NCI-H2227 treated with DMSO at 0.1 percent for 48 hours (cell line): ENCODE results near the gene FAM117B.
"Not testable (repeated sequence)": the region's sequence is repeated elsewhere in the genome, so short reads cannot be mapped to it uniquely, and the experiment has no call there.

Source experiments
- DNase-seq: peaks from one replicate; lab custom pipeline; 2025; lab: John Stamatoyannopoulos, UW

FAM117B gene

GRCh38 chr2:202703091-202703490 lies 68.3 kb downstream of the FAM117B start:
- no peak for DNase-seq

- no peak for DNase-seq
Observed at GRCh38 chr2:202704248-202704647, 69.5 kb downstream of the FAM117B start.

GRCh38 chr2:202705446-202706020 lies 70.8 kb downstream of the FAM117B start:
- no peak for DNase-seq

- not testable (repeated sequence) for DNase-seq
Observed at GRCh38 chr2:202714971-202715935, 80.5 kb downstream of the FAM117B start.

DNA sequence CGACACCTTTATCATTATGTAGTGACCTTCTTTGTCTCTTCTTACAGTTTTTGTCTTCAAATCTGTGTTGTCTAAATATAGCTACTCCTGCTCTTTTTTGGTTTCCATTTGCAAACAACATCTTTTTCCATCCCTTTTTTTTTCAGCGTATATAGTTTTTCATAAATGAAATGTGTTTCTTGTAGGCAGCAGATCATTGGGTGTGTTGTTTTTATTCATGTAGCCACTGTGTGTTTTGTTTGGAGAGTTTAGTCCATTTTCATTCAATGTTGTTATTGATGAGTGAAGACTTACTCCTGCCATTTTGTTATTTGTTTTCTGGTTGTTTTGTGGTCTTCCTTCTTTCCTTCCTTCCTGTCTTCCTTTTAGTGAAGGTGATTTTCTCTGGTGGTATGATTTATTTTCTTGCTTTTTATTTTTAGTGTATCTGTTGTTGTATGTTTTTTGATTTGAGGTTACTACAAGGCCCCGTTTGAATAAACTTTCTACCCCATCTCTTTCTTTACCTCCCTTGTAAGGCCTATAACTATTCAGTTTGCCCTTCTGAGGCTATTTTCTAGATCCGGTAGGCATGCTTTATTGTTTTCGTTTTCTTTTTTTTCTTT lies 81.4 kb downstream of the FAM117B start:
- no peak for DNase-seq

DNA sequence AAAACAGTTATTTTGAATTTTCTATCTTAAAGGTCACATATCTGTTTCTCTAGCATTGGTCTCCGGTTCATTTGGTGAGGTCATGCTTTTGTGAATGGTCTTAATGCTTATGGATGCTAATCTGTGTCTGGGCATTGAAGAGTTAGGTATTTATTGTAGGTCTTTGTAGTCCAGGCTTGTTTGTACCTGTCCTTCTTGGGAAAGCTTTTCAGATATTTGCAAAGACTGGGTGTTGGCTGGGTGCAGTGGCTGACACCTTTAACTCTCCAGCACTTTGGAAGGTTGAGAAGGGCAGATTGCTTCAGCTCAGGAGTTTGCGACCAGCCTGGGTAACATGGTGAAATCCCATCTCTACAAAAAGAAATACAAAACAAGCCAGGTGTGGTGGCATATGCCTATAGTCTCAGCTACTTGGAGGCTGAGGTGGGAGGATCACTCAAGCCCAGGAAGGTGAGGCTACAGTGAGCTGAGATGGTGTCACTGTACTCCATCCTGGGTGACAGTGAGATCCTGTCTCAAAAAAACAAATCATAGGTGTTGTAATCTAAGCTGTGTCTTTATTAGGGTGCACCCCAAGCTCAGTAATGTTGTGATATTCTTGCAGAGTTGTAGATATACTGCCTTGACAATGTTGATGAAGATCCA lies 82.3 kb downstream of the FAM117B start:
- no peak for DNase-seq

DNA sequence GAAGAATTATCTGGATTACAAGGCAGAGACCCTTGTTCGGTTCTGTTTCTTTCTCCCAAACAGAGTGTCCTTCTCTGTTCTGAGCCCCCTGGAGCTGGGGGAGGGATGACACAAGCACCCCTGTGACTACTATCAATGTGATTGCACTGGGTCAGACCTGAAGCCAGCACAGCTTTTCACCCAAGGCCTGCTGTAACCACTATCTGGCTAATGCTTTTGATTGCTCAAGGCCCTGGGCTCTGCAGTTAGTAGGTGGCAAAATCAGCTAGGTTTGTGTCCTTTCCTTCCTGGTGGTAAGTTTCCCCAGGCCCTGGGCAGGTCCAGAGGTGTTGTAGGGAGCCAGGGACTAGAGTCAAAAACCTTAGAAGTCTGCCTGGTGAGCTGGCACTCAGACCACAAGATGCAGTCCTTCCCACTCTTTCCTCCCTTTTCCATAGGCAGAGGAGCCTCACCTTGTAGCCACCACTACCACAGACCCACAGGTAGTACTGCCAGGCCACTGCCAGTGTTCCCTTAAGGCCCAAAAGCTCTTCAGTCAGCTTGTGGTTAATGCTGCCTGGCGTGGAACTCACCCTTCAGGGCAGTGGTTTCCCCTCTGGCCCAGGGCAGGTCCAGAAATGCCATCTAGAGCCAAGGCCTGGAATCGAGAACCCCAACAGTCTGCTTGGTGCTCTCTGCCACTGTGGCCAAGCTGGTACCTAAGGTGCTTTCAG lies 83.0 kb downstream of the FAM117B start:
- no peak for DNase-seq

DNA sequence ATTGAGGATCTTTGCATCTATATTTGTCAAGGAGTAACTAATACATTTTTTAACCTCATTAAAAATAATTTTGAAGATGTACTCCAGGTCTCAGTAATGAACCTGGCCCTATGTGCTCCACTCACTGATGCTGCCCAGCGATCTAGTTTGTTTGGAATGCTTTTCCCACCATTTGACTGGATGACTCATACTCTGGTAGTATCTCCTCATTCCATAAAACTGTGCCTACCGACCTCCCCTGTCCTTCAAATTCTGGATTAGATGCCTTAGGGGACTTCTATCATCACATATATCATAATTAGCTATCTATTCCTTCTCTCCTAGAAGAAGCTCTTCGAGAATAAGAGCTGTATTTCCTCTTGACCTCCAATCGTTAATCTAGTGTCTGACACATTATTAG lies 83.8 kb downstream of the FAM117B start:
- no peak for DNase-seq

DNA sequence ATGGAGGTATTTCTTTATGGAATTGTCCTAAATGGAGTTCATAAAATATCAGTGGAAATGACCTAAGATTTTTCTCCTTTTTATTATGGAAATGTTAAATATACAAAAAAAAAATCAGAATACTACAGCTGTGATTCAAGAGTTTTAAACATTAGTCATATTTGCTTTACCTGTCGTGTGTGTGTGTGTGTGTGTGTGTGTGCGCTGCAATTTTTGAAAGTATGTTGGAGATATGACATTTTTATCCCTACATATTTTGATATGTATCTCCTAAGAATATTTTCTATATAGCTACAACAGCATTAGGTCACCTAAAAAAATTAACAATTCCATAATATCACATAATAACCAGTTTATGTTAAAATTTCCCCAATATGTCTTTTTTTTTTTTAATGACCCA lies 85.5 kb downstream of the FAM117B start:
- DNase-seq: no peak

DNA sequence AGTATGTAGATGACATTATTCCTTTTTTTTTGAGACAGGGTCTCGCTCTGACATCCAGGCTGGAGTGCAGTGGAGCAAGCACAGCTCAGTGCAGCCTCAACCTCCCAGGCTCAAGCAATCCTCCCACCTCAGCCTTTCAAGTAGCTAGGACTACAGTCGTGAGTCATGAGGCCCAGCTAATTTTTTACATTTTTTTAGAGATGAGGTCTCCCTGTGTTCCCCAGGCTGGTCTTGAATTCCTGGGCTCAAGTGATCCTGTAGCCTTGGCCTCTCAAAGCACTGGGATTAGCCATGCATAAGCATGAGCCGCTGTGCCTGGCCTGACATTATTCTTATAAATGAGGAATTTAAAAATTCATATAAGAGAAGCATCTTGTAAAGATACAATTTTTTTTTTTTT lies 86.9 kb downstream of the FAM117B start:
- DNase-seq: no peak

DNA sequence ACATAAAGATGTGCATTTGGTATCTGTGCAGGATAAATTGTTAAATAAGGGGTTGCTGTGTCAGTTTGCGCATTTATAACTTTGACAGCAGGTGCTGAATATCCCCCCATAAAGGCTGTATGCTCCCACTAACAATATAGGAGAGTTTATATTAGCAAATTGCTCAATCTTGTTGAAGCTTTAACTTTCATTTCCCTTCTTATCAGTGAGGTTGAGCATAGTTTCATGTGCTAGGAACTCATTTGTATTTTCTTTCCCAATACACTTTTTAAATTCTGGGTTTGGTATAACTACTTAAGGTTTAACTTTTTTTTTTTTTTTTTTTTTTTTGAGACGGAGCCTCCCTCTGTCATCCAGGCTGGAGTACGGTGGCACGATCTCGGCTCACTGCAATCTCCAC lies 89.0 kb downstream of the FAM117B start:
- no peak for DNase-seq

DNA sequence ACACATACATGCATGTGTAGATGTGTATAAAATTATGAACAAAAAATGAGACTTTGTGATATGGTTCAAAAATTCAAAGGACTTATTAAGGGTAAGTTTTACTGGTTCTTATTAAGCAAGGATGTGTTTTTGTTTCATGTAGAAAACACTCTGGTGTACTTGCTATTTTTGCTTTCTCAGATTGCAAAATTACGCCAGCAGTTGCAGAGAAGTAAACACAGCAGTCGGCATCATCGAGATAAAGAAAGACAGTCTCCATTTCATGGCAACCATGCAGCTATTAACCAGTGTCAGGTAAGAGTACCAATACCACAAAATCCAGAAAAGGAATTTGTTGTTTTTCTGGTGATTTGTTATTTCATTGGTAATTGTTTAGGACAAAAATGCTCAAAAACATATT lies 91.3 kb downstream of the FAM117B start:
- DNase-seq: no peak

DNA sequence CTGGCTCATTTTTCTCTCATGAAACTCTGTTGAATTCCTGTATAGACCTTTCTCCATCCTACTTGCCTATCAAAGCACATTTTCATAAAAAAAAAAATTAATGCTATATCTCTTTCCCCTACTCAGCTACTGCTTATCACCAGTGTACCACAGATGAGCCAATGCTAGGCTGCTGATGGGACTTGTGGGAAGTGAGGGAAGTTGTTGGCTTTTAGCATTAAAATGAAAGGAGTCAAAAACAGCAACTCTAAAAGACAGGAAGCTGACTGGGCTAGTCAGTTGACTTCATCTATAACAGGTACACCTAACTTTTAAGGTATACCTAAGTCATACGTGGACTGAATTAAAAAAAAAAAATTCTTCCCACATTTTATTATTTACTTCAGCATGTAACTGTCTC lies 102.1 kb downstream of the FAM117B start:
- DNase-seq: no peak

- DNase-seq: no peak
Observed at GRCh38 chr2:202743613-202744012, 108.8 kb downstream of the FAM117B start.

DNA sequence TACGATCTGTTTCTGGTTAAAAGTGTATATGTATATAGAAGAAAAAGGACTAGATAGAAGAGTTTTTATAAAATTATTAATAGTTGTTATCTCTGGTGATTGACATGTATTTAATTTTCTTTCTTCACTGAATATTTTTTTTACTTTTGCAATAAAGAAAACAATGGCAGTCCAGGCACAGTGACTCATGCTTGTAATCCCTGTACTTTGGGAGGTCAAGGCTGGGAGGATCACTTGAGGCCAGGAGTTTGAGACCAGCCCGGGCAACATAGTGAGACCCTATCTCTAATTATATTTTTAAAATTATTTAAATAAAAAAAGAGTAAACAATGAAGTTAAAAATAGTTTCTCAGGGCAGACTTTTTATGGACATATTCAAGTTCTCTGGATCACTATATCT lies 114.7 kb downstream of the FAM117B start:
- DNase-seq: no peak

DNA sequence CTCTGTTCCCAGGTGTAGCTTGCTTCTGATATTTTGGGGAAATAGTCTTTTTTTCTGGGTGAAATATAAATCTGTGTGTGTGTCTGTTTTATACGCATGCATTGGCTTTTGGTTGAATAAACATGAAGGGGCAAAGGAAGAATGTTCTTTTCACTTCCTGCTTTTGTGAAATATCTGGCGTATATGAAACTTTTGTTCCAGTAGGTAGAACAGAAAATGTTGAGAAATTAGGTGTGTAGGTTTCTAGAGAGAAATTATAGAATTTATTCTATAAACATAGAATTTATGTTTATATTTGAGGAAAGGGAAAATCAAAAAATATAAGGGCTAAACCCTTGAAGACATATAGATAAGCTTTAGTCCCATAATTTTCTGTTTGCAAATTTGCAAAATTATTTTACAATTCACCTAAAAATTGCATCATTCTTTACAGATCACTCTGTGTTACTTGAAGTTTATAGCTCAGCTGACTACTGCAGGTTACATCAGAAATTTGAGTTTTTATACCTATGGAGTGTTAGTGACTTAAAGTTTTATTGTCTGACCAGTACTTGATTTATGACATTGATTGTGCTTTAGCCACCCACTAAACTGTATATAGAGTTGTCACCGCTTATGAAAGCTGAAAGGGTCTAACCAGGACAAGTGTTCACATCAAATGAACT lies 116.1 kb downstream of the FAM117B start:
- no peak for DNase-seq

DNA sequence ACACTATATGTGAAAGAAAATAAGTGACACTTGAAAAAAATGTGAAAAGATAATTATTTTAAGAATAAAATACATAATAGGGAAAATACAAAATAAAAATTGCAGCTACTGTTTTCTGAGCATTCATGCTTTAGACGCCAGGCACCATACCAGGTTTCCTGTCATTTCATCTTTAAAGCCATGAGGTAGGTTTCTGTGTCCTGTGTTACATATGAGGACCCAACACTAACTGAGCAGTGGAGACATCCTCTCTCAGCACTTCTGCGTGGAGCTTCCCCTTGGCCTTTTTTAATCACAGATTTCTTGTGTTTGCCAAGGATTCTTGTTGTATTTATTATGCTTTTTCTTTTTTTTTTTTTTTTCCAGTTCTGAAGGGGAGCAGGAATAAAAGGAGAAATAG lies 117.3 kb downstream of the FAM117B start:
- no peak for DNase-seq

- no peak for DNase-seq
Observed at GRCh38 chr2:202754936-202755335, 120.2 kb downstream of the FAM117B start.

GRCh38 chr2:202756598-202756997 lies 121.8 kb downstream of the FAM117B start:
- no peak for DNase-seq

- no peak for DNase-seq
Observed at GRCh38 chr2:202757339-202757738, 122.6 kb downstream of the FAM117B start.

DNA sequence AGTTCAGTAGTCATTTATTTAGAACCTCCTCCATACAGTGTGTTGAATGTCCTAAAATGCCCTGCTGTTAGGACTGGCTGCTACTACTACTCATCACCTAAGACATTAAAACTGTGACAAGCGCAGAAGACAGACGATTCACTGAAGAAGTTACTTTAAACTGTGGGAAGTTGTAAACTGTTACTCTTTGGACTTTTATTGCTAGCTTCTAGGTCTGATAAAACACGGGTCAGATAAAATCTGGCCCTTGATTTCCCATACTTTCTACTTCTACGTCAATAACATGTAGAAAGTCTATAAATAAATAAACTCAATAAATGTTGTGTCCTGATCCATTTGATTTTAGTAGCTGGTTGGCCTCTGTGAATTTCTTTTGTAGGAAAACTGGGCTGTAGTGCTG lies 123.4 kb downstream of the FAM117B start:
- DNase-seq: no peak
